ENCODE results near the gene SDF4.

SDF4 gene

GRCh38 chr1:1241588-1242219, 9.9 kb upstream of the SDF4 start:
- H3K9me3 Mint-ChIP-seq: no peaks in the 10 kb centered on the region
- H3K27me3 Mint-ChIP-seq (ENCODE audit: low read depth): no peaks in the 10 kb centered on the region
- no peak for DNase-seq (ENCODE audit: low spot score)
- no peaks in the 10 kb centered on the region for H3K4me1 Mint-ChIP-seq (ENCODE audit: low read depth)
- H3K36me3 Mint-ChIP-seq (ENCODE audit: low read depth): no peaks in the 10 kb centered on the region
- no peak overlapping the region for H3K27ac Mint-ChIP-seq
- no peak overlapping the region for H3K4me3 Mint-ChIP-seq

DNA sequence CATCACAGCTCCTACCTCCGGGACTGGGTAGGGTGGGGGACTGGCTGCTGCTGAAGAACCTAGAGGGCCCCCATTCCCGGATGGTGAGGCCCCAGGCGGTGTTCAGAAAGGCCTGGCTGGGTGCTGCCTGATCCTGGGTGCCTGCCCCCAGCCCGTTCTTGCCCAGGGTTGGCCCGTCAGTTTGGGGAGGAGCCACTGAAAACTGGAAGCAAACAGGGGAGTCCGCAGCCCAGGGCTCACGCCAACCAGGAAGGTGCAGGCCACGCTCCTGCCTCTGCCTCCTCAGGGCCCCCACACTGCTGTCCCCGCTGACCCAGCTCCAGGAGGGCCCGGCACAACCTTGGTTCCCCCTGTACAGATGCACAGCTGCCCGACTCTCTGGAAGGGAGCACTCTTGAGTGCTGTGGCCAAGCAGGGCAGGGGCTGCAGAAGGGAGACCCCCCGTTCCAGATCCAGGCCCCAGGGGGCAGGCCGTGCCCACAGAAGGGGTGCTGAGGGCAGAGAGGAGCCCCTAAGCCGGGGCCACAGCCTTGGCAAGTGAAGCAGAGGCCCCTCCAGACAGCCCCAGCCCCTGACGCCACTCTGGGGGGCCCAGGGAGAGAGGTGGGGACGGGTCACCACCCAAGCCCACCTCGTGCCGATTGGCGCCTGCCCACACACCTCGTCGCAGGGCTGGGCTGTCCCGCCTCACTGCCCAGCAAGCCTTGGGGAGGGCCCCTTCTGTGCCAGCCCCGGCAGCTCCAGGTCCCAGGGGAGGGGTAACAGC, 9.2 kb upstream of the SDF4 start:
- peak overlapping the region; percentile 52 for H3K27ac Mint-ChIP-seq
- DNase-seq (ENCODE audit: low spot score): no peak
- H3K9me3 Mint-ChIP-seq: no peaks in the 10 kb centered on the region
- no peaks in the 10 kb centered on the region for H3K27me3 Mint-ChIP-seq (ENCODE audit: low read depth)
- no peaks in the 10 kb centered on the region for H3K4me1 Mint-ChIP-seq (ENCODE audit: low read depth)
- H3K36me3 Mint-ChIP-seq (ENCODE audit: low read depth): no peaks in the 10 kb centered on the region
- H3K4me3 Mint-ChIP-seq: no peak overlapping the region

- Mint-ChIP-seq H3K36me3 (ENCODE audit: low read depth) (no peaks in the 10 kb centered on the region), H3K27me3 (ENCODE audit: low read depth) (no peaks in the 10 kb centered on the region), H3K9me3 (no peaks in the 10 kb centered on the region), H3K4me3 (no peak overlapping the region), H3K4me1 (ENCODE audit: low read depth) (no peaks in the 10 kb centered on the region), H3K27ac (no peak overlapping the region)
- DNase-seq (ENCODE audit: low spot score): no peak
Observed at GRCh38 chr1:1240348-1240732, 8.5 kb upstream of the SDF4 start.

- Mint-ChIP-seq H3K4me1 (ENCODE audit: low read depth) (no peaks in the 10 kb centered on the region), H3K9me3 (no peaks in the 10 kb centered on the region), H3K27ac (no peak overlapping the region), H3K36me3 (ENCODE audit: low read depth) (peaks cover 1% of the 10 kb centered on the region), H3K27me3 (ENCODE audit: low read depth) (no peaks in the 10 kb centered on the region), H3K4me3 (no peak overlapping the region)
- no peak for DNase-seq (ENCODE audit: low spot score)
Observed at GRCh38 chr1:1239614-1240347, 8.0 kb upstream of the SDF4 start.

DNA sequence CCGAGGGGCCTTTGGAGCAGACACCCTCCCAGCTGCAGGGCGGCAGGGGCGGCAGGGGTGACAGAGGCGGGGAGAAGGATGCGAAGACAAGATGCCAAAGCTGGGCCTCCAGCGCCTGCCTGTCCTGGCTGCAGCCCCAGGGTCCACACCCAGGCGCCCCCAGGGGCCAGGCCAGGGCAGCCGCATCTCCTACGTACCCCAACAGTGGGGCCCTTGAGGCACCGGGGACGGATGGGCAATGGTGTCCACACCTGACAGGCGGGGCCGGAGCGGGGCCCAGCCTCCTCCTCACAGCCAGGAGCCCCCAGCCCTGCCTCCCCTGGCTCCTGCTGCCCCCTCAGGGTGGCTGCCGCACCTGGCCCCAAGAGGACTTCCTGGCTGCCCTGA, 7.4 kb upstream of the SDF4 start:
- Mint-ChIP-seq H3K4me1 (ENCODE audit: low read depth) (no peaks in the 10 kb centered on the region), H3K9me3 (no peaks in the 10 kb centered on the region), H3K36me3 (ENCODE audit: low read depth) (peaks cover 6% of the 10 kb centered on the region), H3K4me3 (no peak overlapping the region), H3K27ac (no peak overlapping the region), H3K27me3 (ENCODE audit: low read depth) (no peaks in the 10 kb centered on the region)
- no peak for DNase-seq (ENCODE audit: low spot score)

DNA sequence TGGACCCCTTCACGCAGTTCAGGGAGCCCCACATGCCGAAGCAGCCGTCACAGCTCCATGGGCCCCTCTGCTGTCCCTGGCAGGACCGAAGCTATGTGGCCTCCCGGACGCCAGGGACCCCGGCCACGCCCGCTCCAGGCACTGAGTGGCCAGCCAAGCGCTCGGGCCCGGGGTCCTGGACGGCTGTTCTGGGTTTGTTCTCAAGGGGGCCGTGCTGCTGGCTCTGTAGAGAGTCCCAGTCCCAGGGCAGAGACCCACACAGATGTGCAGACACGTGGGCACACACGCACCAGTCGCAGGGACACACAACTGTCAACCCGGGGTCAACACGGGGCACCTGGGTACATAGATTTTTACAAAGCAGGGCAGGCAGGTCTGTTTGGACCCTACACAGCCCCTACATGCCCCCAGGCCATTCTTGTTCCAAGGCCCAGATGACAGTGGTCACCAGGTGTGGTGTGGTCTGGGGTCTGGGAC, 6.9 kb upstream of the SDF4 start:
- no peak overlapping the region for H3K4me3 Mint-ChIP-seq
- DNase-seq (ENCODE audit: low spot score): no peak
- no peaks in the 10 kb centered on the region for H3K4me1 Mint-ChIP-seq (ENCODE audit: low read depth)
- H3K27me3 Mint-ChIP-seq (ENCODE audit: low read depth): no peaks in the 10 kb centered on the region
- no peak overlapping the region for H3K27ac Mint-ChIP-seq
- peaks cover 9% of the 10 kb centered on the region for H3K36me3 Mint-ChIP-seq (ENCODE audit: low read depth)
- H3K9me3 Mint-ChIP-seq: no peaks in the 10 kb centered on the region

DNA sequence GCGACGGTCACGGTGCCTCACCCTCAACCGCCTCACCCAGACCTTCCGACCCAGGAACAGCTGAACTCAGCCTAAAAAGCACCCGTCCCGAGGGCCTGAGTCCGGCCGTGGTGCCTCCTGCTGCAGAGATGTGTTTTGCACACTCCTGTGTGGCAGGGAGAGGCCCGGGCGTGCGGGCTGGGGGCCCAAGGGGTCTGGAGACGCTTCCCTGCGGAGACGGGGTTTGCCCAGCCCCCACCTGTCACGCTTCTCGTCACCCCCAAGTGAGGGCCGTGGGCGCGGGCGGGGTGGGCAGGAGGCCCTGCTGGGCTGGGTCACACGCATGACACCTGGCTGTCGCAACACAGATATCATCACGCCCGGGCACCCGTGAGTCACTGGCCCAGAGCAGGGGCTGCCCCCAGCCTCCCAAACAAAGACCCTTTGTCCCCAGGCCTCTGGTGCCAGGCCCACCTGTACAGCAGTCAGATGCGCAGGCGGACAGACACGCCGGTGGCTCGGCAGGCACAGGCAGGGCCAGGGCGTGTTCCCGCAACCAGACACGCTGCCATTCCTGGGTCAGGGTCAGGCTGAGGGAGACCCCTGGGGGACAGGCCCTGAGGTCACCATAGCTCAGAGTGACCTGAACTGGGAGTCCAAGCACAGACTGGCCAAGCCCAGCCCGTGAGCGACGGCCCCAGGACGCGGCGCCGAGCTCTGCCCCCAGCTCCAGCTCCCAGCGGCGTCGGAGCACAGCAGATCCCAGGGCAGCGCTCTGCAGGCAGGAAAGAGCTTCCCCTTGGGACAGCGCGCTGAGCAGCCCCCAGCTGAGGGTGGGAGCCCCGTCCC, 6.3 kb upstream of the SDF4 start:
- H3K36me3 Mint-ChIP-seq (ENCODE audit: low read depth): peaks cover 13% of the 10 kb centered on the region
- no peaks in the 10 kb centered on the region for H3K9me3 Mint-ChIP-seq
- H3K4me3 Mint-ChIP-seq: no peak overlapping the region
- no peak overlapping the region for H3K27ac Mint-ChIP-seq
- peaks cover 3% of the 10 kb centered on the region for H3K4me1 Mint-ChIP-seq (ENCODE audit: low read depth)
- DNase-seq (ENCODE audit: low spot score): no peak
- H3K27me3 Mint-ChIP-seq (ENCODE audit: low read depth): no peaks in the 10 kb centered on the region

GRCh38 chr1:1236945-1237873, 5.4 kb upstream of the SDF4 start:
- H3K9me3 Mint-ChIP-seq: no peaks in the 10 kb centered on the region
- no peak for DNase-seq (ENCODE audit: low spot score)
- no peak overlapping the region for H3K4me3 Mint-ChIP-seq
- no peaks in the 10 kb centered on the region for H3K27me3 Mint-ChIP-seq (ENCODE audit: low read depth)
- H3K4me1 Mint-ChIP-seq (ENCODE audit: low read depth): peaks cover 3% of the 10 kb centered on the region
- no peak overlapping the region for H3K27ac Mint-ChIP-seq
- peaks cover 13% of the 10 kb centered on the region for H3K36me3 Mint-ChIP-seq (ENCODE audit: low read depth)

GRCh38 chr1:1236176-1236763, 4.5 kb upstream of the SDF4 start:
- H3K36me3 Mint-ChIP-seq (ENCODE audit: low read depth): peaks cover 14% of the 10 kb centered on the region
- H3K4me1 Mint-ChIP-seq (ENCODE audit: low read depth): peaks cover 3% of the 10 kb centered on the region
- H3K27ac Mint-ChIP-seq: no peak overlapping the region

DNA sequence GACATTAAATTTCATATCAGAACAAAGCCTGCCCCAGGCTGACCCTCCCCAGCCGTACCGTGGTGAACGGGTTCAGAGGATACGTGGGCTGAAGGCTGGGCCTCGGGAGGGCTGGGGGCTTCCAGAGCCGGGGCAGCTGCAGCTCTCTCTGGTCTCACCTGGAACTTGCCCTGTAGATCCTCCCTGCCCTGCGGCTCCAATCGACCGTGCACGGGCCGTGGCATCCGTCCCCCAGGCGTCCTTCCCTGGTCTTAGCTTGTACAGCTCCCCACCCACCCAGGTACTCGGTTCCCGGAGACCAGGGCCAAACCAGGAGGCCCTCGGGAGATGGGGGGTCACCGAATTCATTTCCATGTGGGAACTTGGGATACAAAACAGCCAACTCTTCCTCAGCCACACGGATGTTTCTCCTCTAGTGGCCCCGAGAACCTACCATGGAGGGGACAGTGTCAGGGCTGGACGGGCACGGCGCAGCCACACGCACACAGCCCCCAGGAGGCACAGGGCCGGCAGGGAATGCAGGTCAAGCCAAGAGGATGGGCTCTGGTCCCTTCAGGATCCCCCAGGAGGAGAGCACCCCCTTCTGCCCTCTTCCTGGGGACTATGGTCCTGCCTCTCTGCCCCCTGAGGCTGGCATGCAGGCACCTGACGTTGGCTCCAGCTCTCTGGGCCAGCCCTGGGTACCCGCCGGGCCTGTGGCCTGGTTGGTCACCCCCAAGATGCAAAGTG, 3.4 kb upstream of the SDF4 start:
- H3K27me3 Mint-ChIP-seq (ENCODE audit: low read depth): no peaks in the 10 kb centered on the region
- no peak overlapping the region for H3K4me3 Mint-ChIP-seq
- H3K27ac Mint-ChIP-seq: no peak overlapping the region
- peaks cover 7% of the 10 kb centered on the region for H3K4me1 Mint-ChIP-seq (ENCODE audit: low read depth)
- peaks cover 21% of the 10 kb centered on the region for H3K36me3 Mint-ChIP-seq (ENCODE audit: low read depth)
- DNase-seq (ENCODE audit: low spot score): no peak
- no peaks in the 10 kb centered on the region for H3K9me3 Mint-ChIP-seq

More at GRCh38 chr1:1236176-1236763, 4.5 kb upstream of the SDF4 start:
- no peak overlapping the region for H3K4me3 Mint-ChIP-seq
- H3K27me3 Mint-ChIP-seq (ENCODE audit: low read depth): no peaks in the 10 kb centered on the region
- DNase-seq (ENCODE audit: low spot score): no peak
- H3K9me3 Mint-ChIP-seq: no peaks in the 10 kb centered on the region

DNA sequence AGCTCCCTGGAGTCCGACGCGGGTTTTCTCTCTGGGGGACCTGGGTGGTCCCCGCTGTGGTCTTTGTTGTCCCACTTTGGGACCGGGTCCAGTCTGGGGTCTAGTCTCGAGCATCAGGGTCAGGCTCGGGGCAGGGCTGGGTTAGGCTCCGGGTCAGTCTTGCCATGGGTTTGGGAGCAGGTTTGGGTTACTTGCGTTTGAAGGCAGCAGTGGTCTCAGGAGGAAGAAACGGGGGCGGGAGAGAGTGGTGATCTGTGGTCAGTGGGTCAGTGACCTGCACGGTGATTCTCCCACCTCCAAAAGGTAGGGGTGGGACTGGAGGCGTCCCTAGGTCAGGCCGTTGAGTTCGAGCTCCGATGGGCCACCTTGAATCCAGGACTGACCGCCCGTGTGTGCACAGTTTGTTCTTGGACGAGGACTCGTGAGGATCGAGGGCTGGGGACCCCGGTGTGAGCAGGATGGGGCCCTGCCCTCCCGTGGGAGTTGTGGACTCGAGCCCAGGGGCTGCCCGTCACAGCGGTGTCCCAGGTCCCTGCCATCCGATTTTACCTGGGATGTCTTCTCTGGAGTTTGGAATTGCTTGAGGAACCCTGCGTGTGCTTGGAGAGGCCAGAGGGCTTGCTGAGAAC, 2.5 kb upstream of the SDF4 start:
- Mint-ChIP-seq H3K27me3 (ENCODE audit: low read depth) (no peaks in the 10 kb centered on the region), H3K27ac (peak overlapping the region; percentile 15), H3K9me3 (no peaks in the 10 kb centered on the region), H3K4me3 (peak overlapping the region; percentile 86), H3K36me3 (ENCODE audit: low read depth) (peaks cover 27% of the 10 kb centered on the region), H3K4me1 (ENCODE audit: low read depth) (peaks cover 12% of the 10 kb centered on the region)
- DNase-seq (ENCODE audit: low spot score): no peak

- DNase-seq (ENCODE audit: low spot score): no peak
- H3K36me3 Mint-ChIP-seq (ENCODE audit: low read depth): peaks cover 31% of the 10 kb centered on the region
- H3K27ac Mint-ChIP-seq: peak overlapping the region; percentile 85
Observed at GRCh38 chr1:1233567-1233892, 1.7 kb upstream of the SDF4 start.

More at GRCh38 chr1:1233567-1233892, 1.7 kb upstream of the SDF4 start:
- peaks cover 12% of the 10 kb centered on the region for H3K4me1 Mint-ChIP-seq (ENCODE audit: low read depth)
- no peaks in the 10 kb centered on the region for H3K9me3 Mint-ChIP-seq
- H3K27me3 Mint-ChIP-seq (ENCODE audit: low read depth): no peaks in the 10 kb centered on the region
- H3K4me3 Mint-ChIP-seq: peak overlapping the region; percentile 86

Data from T-helper 2 cell treated with Interferon-gamma antibody and Interleukin-4, amounts not matched to agents 5 μg/mL and 100 μg/mL, for 36 hours (primary cell).